HepG2 (cell line): Measurements from ENCODE around the gene BCAM. TPM values are rescaled to one million over a fixed set of nuclear protein-coding genes. Genes with fewer than 3 reads are reported as not detected.

Source experiments
- BRD4 ChIP-seq: sonication (generic); formaldehyde crosslinking; IDR thresholded peaks from 2 replicates; pipeline ENCODE4 v1.4.0; 2020; ENCODE audit warnings: missing genetic modification reagents
- CAMTA2 ChIP-seq: sonication (generic); formaldehyde crosslinking; IDR thresholded peaks from 2 replicates; pipeline ENCODE4 v1.4.0; 2020; ENCODE audit warnings: mild to moderate bottlenecking, missing genetic modification reagents, borderline replicate concordance
- ELF1 ChIP-seq: sonication (generic); formaldehyde crosslinking; IDR thresholded peaks from 2 replicates; pipeline ENCODE4 v1.4.0; 2020; ENCODE audit warnings: missing genetic modification reagents
- FOXC1 ChIP-seq: sonication (generic); formaldehyde crosslinking; IDR thresholded peaks from 2 replicates; pipeline ENCODE4 v1.8.0; 2022; ENCODE audit warnings: mild to moderate bottlenecking, missing genetic modification reagents, borderline replicate concordance
- GATAD2A ChIP-seq: IDR thresholded peaks from 2 replicates; pipeline ENCODE4 v1.6.1; 2016
- GTF3A ChIP-seq: sonication (generic); formaldehyde crosslinking; conservative IDR thresholded peaks from 2 replicates; pipeline ENCODE4 v1.4.0; 2020; ENCODE audit warnings: mild to moderate bottlenecking, missing genetic modification reagents
- MAFF ChIP-seq: IDR thresholded peaks from 2 replicates; pipeline ENCODE4 v1.6.1; 2011; ENCODE audit warnings: low read depth, low read length, improper control_type of control experiment
- MTA3 ChIP-seq: sonication (generic); formaldehyde crosslinking; IDR thresholded peaks from 2 replicates; pipeline ENCODE4 v1.4.0; 2020; ENCODE audit warnings: missing genetic modification reagents
- MXD4 ChIP-seq: IDR thresholded peaks from 2 replicates; pipeline ENCODE4 v1.6.1; 2016; ENCODE audit warnings: mild to moderate bottlenecking, missing biosample characterization, missing genetic modification reagents
- SMARCE1 ChIP-seq: fragments of 450-650 bp; IDR thresholded peaks from 2 replicates; pipeline ENCODE4 v1.6.1; 2017; ENCODE audit warnings: borderline replicate concordance
- THYN1 ChIP-seq: sonication (generic); formaldehyde crosslinking; IDR thresholded peaks from 2 replicates; pipeline ENCODE4 v1.8.1; 2023; ENCODE audit warnings: low read depth, mild to moderate bottlenecking, moderate library complexity, missing genetic modification reagents, borderline replicate concordance
- ZFP62 ChIP-seq: sonication (generic); formaldehyde crosslinking; IDR thresholded peaks from 2 replicates; pipeline ENCODE4 v1.4.0; 2020; ENCODE audit warnings: missing genetic modification reagents
- ZNF496 ChIP-seq: sonication (generic); formaldehyde crosslinking; IDR thresholded peaks from 2 replicates; pipeline ENCODE4 v1.8.1; 2023; ENCODE audit warnings: mild to moderate bottlenecking, moderate library complexity, missing genetic modification reagents; ENCODE audit not compliant: insufficient replicate concordance
- ZNF546 ChIP-seq: sonication (generic); formaldehyde crosslinking; conservative IDR thresholded peaks from 2 replicates; pipeline ENCODE4 v1.8.1; 2023; ENCODE audit warnings: mild to moderate bottlenecking, missing genetic modification reagents
- ZNF564 ChIP-seq: sonication (generic); formaldehyde crosslinking; IDR thresholded peaks from 2 replicates; pipeline ENCODE4 v1.8.1; 2023; ENCODE audit warnings: mild to moderate bottlenecking, missing genetic modification reagents
- ZNF570 ChIP-seq: sonication (generic); formaldehyde crosslinking; IDR thresholded peaks from 2 replicates; pipeline ENCODE4 v1.4.0; 2020; ENCODE audit warnings: mild to moderate bottlenecking, missing genetic modification reagents, borderline replicate concordance
- ZNF629 ChIP-seq: sonication (generic); formaldehyde crosslinking; conservative IDR thresholded peaks from 2 replicates; pipeline ENCODE4 v1.5.0; 2020; ENCODE audit warnings: missing genetic modification reagents
- ZNF660 ChIP-seq: sonication (generic); formaldehyde crosslinking; IDR thresholded peaks from 2 replicates; pipeline ENCODE4 v1.5.1; 2020; ENCODE audit warnings: mild to moderate bottlenecking, low read depth, missing genetic modification reagents, borderline replicate concordance
- ZNF891 ChIP-seq: sonication (generic); formaldehyde crosslinking; IDR thresholded peaks from 2 replicates; pipeline ENCODE4 v1.5.0; 2020; ENCODE audit warnings: mild to moderate bottlenecking, missing genetic modification reagents
- polyA plus RNA-seq, 8 experiments: library from polyadenylated mRNA; depleted of rRNA in 3 of 8; stranded (reverse) in 7 of 8; unstranded in 1 of 8; fragments of >200 nt; fragmentation: Illumina TruSeq in 4 of 8; extraction: Trizol in 4 of 8; gene quantifications; 2 replicates each; pipeline versions ENCODE4 v1.2.1 to v1.2.3, GENCODE V29; 2011 to 2016; ENCODE audit warnings: low read depth in 4 of 8, missing spikeins in 1 of 8, mixed read lengths in 1 of 8; ENCODE audit not compliant: insufficient read depth in 1 of 8
- total RNA-seq, 5 experiments: library from RNA; depleted of rRNA; stranded (reverse); fragments of >200 nt; fragmentation: Illumina TruSeq; extraction: Trizol; gene quantifications; 2 replicates each; pipeline ENCODE4 v1.2.3, GENCODE V29; 2016; ENCODE audit warnings: low read depth in 1 of 5
- TF ChIP-seq, protein P1 (sequence below): sonication (generic); formaldehyde crosslinking; IDR thresholded peaks from 2 replicates; pipeline ENCODE4 v1.4.0; 2020; ENCODE audit warnings: missing genetic modification reagents
- TF ChIP-seq, protein P2 (sequence below): fragments of 450-650 bp; IDR thresholded peaks from 2 replicates; pipeline ENCODE4 v1.6.1; 2017; ENCODE audit warnings: mild to moderate bottlenecking
- TF ChIP-seq, protein P3 (sequence below): IDR thresholded peaks from 2 replicates; pipeline ENCODE4 v1.6.1; 2012; ENCODE audit warnings: inconsistent platforms
- TF ChIP-seq, protein P4 (sequence below): sonication (generic); formaldehyde crosslinking; IDR thresholded peaks from 2 replicates; pipeline ENCODE4 v1.4.0; 2020; ENCODE audit warnings: missing genetic modification reagents

BCAM gene
- total and polyA plus RNA-seq, 2 of the 13 experiments (the other 11 are each of a cell fraction or from before 2014, with no cell fraction given) = 51.2 to 62.7 TPM

DNA sequence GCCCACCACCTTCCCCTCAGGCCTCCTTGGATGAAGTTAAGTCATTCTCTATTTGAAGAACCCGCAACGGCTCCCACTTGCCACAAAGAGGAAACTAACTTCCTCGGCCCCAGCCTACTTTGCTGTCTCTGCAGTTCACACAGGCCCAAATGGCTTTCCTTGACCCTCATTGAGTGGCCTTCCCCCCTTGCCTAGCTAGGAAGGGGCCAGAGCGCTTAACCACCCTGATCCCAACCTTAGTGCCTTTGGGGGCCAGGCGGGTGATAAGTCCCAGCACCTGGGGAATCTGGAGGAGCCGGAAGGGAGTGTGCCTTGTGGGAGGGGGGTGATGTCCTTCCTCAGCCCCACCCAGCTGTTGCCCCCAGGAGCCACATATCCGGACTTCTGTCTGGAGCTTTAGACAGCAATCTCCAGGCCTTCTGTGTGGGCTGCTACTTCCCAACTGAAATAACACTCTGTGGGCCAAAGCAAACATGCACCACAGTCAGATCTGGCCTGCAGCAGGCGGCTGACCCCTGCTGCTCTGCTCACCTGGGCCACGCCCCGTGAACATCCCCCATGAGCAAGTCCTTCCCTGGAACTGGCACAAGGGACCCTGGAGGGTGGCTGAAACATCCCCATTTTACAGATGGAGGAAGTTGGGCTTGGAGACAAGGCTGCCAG is 47.6 kb downstream of the BCAM start (continued):
- TF ChIP-seq, protein P1, sequence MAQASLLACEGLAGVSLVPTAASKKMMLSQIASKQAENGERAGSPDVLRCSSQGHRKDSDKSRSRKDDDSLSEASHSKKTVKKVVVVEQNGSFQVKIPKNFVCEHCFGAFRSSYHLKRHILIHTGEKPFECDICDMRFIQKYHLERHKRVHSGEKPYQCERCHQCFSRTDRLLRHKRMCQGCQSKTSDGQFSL (CRISPR knock-in tag) = no peak
- TF ChIP-seq SMARCE1 = no peak
- no peak for TF ChIP-seq CAMTA2 (CRISPR knock-in tag)
- TF ChIP-seq MXD4 (CRISPR knock-in tag) = no peak
- no peak for TF ChIP-seq ZFP62 (CRISPR knock-in tag)
- TF ChIP-seq FOXC1 = no peak
- no peak for TF ChIP-seq GTF3A (CRISPR knock-in tag)
- TF ChIP-seq, protein P2, sequence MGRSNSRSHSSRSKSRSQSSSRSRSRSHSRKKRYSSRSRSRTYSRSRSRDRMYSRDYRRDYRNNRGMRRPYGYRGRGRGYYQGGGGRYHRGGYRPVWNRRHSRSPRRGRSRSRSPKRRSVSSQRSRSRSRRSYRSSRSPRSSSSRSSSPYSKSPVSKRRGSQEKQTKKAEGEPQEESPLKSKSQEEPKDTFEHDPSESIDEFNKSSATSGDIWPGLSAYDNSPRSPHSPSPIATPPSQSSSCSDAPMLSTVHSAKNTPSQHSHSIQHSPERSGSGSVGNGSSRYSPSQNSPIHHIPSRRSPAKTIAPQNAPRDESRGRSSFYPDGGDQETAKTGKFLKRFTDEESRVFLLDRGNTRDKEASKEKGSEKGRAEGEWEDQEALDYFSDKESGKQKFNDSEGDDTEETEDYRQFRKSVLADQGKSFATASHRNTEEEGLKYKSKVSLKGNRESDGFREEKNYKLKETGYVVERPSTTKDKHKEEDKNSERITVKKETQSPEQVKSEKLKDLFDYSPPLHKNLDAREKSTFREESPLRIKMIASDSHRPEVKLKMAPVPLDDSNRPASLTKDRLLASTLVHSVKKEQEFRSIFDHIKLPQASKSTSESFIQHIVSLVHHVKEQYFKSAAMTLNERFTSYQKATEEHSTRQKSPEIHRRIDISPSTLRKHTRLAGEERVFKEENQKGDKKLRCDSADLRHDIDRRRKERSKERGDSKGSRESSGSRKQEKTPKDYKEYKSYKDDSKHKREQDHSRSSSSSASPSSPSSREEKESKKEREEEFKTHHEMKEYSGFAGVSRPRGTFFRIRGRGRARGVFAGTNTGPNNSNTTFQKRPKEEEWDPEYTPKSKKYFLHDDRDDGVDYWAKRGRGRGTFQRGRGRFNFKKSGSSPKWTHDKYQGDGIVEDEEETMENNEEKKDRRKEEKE = no peak
- TF ChIP-seq ZNF564 (CRISPR knock-in tag) = no peak
- no peak for TF ChIP-seq ZNF891 (CRISPR knock-in tag)
- TF ChIP-seq ZNF570 (CRISPR knock-in tag) = no peak
- no peak for TF ChIP-seq MTA3
- no peak for TF ChIP-seq BRD4 (CRISPR knock-in tag)
- TF ChIP-seq, protein P3, sequence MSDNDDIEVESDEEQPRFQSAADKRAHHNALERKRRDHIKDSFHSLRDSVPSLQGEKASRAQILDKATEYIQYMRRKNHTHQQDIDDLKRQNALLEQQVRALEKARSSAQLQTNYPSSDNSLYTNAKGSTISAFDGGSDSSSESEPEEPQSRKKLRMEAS = no peak
- no peak for TF ChIP-seq THYN1 (CRISPR knock-in tag)
- peak; percentile 63; the same call in 1 of the 2 replicates for TF ChIP-seq GATAD2A (CRISPR knock-in tag)
- no peak for TF ChIP-seq ZNF546 (CRISPR knock-in tag)
- no peak for TF ChIP-seq ZNF496 (CRISPR knock-in tag)
- TF ChIP-seq, protein P4, sequence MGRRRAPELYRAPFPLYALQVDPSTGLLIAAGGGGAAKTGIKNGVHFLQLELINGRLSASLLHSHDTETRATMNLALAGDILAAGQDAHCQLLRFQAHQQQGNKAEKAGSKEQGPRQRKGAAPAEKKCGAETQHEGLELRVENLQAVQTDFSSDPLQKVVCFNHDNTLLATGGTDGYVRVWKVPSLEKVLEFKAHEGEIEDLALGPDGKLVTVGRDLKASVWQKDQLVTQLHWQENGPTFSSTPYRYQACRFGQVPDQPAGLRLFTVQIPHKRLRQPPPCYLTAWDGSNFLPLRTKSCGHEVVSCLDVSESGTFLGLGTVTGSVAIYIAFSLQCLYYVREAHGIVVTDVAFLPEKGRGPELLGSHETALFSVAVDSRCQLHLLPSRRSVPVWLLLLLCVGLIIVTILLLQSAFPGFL = no peak
- no peak for TF ChIP-seq MAFF
- no peak for TF ChIP-seq ZNF660 (CRISPR knock-in tag)
- TF ChIP-seq ZNF629 (CRISPR knock-in tag) = peak; percentile 86
- no peak for TF ChIP-seq ELF1 (CRISPR knock-in tag)
